ENCODE measurements around the gene SH2B3. TPM values are rescaled to one million over a fixed set of nuclear protein-coding genes. Genes with fewer than 3 reads are reported as not detected.

Gene SH2B3
- total and polyA plus RNA-seq, 4 donors, result 9.6 to 46.0 (median 17.9) TPM

DNA sequence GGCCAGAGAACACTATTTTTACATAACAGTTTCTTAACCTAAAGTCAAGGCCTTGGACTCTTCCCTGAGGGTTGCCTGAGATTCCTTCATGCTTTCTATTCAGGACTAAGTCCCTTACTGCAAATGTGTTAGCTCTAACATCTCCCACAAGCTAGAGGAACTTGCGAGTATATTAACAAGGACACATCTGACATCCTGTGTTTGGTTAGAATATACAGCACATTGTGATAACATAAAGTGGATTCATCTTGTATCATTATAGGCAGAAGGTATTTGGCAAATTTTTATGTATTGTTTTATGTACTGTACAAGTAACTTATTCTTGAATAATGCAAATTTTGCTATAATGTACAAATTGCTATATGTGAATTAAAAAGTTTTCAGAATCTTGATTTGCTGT, 45.5 kb downstream of the SH2B3 start:
- no peak overlapping the region for H3K27ac ChIP-seq (ENCODE audit: low read depth in 1 of 2, low read length in 1 of 2)
- no peak overlapping the region for H3K9ac ChIP-seq (ENCODE audit: insufficient read depth in 1 of 2, low read length in 2 of 2)
- H3K4me1 ChIP-seq (ENCODE audit: control insufficient read depth in 5 of 5, insufficient read depth in 5 of 5, low read length in 5 of 5), result peaks cover 0 to 16% (median 6%) of the 10 kb centered on the region in 5 donors
- no peaks in the 10 kb centered on the region for H3K27me3 ChIP-seq (ENCODE audit: control insufficient read depth in 3 of 3, insufficient read depth in 3 of 3, low read length in 2 of 3)
- TF ChIP-seq, protein P1, sequence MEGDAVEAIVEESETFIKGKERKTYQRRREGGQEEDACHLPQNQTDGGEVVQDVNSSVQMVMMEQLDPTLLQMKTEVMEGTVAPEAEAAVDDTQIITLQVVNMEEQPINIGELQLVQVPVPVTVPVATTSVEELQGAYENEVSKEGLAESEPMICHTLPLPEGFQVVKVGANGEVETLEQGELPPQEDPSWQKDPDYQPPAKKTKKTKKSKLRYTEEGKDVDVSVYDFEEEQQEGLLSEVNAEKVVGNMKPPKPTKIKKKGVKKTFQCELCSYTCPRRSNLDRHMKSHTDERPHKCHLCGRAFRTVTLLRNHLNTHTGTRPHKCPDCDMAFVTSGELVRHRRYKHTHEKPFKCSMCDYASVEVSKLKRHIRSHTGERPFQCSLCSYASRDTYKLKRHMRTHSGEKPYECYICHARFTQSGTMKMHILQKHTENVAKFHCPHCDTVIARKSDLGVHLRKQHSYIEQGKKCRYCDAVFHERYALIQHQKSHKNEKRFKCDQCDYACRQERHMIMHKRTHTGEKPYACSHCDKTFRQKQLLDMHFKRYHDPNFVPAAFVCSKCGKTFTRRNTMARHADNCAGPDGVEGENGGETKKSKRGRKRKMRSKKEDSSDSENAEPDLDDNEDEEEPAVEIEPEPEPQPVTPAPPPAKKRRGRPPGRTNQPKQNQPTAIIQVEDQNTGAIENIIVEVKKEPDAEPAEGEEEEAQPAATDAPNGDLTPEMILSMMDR (IDR thresholded peaks at IDR 0.05; ENCODE audit: control extremely low read depth, extremely low read depth), result no peak
- 54 to 56% methylated on average over 1 of the region's 1 CpG for WGBS, 2 donors
- ATAC-seq (ENCODE audit: insufficient read depth, low FRiP score) (no peak), DNase-seq (no peak)
- H3K4me3 ChIP-seq, result no peak overlapping the region
- no peaks in the 10 kb centered on the region for H3K9me3 ChIP-seq (ENCODE audit: control insufficient read depth in 4 of 4, insufficient read depth in 3 of 4, low read length in 3 of 4)
- peaks cover 30 to 67% (median 54%) of the 10 kb centered on the region in 4 donors for H3K36me3 ChIP-seq (ENCODE audit: control insufficient read depth in 4 of 4, insufficient read depth in 4 of 4, low read length in 4 of 4)

DNA sequence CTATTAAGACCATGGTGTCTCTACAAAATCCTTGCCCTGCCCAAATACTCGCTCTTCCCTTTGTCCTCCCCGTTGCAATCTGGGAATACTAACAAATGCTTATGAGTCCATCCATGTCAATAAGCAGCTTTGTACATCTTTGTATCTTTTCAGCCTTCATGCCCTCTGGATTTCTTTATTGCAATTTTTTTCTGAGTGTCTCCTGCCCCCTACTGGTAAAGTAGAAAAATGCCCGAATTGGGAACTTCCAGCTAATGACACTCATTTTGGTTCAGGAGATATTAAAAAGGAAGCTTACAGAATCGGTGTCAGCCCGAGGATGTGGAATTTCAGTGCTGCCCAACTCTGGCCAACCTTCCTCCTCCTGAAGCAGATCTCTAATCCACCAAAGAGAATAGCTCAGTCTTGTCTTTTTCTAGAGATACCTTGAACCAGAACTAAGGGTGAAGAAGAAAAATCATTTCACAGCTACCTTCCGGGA, 46.0 kb downstream of the SH2B3 start:
- Histone ChIP-seq H3K27ac (ENCODE audit: low read depth in 1 of 2, low read length in 1 of 2) (no peak overlapping the region), H3K9me3 (ENCODE audit: control insufficient read depth in 4 of 4, insufficient read depth in 3 of 4, low read length in 3 of 4) (no peaks in the 10 kb centered on the region), H3K27me3 (ENCODE audit: control insufficient read depth in 3 of 3, insufficient read depth in 3 of 3, low read length in 2 of 3) (no peaks in the 10 kb centered on the region), H3K4me1 (ENCODE audit: control insufficient read depth in 5 of 5, insufficient read depth in 5 of 5, low read length in 5 of 5) (peaks cover 0 to 13% (median 1%) of the 10 kb centered on the region in 5 donors), H3K4me3 (no peak overlapping the region), H3K9ac (ENCODE audit: insufficient read depth in 1 of 2, low read length in 2 of 2) (no peak overlapping the region), H3K36me3 (ENCODE audit: control insufficient read depth in 4 of 4, insufficient read depth in 4 of 4, low read length in 4 of 4) (peaks cover 30 to 64% (median 52%) of the 10 kb centered on the region in 4 donors)
- WGBS, 2 donors, result 30 to 33% methylated on average over 6 of the region's 6 CpGs
- TF ChIP-seq, protein P1 (IDR thresholded peaks at IDR 0.05; ENCODE audit: control extremely low read depth, extremely low read depth), result peak; percentile 78
- ATAC-seq (ENCODE audit: insufficient read depth, low FRiP score) (peak; percentile 31), DNase-seq (peak in 2 of 3 donors; percentile 60 to 73)

DNA sequence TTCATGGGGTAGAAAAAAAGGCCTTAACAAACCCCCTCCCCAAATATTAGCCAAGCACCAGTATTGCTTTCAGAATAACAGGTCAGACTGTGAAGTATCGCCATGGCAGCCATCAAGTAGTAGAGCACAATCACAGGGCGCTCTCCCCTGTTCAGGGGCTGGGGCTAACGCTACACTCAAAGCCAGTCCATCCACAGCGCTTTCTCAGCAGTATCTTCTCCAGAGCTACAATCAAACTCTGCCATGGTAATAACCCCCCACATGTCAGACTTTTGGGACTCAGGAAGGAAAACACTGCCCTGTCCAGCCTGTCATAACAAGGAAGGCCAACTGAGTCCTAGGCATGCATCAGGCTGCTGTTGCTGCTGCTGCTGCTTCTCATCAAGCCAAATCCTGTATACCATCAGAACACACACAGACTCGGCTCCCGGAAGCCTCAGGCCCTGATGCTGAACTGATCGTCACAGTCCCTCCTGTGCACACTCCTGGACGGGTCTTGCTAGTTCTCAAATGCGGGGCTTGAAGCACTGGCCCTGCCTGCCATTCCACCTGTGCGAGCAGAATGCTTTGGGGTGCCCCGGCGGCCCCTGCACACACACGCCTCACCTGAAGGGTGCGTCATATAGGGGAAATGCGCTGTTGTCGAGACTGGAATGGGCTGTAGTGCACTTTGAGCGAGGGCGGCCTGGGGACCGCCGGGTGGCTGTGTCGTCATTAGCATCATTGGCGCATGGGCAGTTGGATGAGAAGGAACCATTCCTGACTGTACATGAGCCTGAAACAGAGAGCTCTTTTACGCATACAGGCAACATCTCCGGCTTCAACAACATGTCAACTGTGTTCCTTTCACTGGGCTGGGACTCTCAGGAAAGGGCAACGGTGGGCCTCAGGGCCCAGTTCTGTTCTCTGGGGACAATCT, 47.6 kb downstream of the SH2B3 start:
- WGBS, 2 donors, result 93 to 94% methylated on average over 25 of the region's 25 CpGs
- Histone ChIP-seq H3K27me3 (ENCODE audit: control insufficient read depth in 3 of 3, insufficient read depth in 3 of 3, low read length in 2 of 3) (no peaks in the 10 kb centered on the region), H3K4me1 (ENCODE audit: control insufficient read depth in 5 of 5, insufficient read depth in 5 of 5, low read length in 5 of 5) (peaks cover 0 to 7% (median 0%) of the 10 kb centered on the region in 5 donors), H3K27ac (ENCODE audit: low read depth in 1 of 2, low read length in 1 of 2) (no peak overlapping the region), H3K9ac (ENCODE audit: insufficient read depth in 1 of 2, low read length in 2 of 2) (no peak overlapping the region), H3K4me3 (no peak overlapping the region), H3K36me3 (ENCODE audit: control insufficient read depth in 4 of 4, insufficient read depth in 4 of 4, low read length in 4 of 4) (peaks cover 19 to 52% (median 47%) of the 10 kb centered on the region in 4 donors), H3K9me3 (ENCODE audit: control insufficient read depth in 4 of 4, insufficient read depth in 3 of 4, low read length in 3 of 4) (no peaks in the 10 kb centered on the region)
- DNase-seq (no peak), ATAC-seq (ENCODE audit: insufficient read depth, low FRiP score) (no peak)
- TF ChIP-seq, protein P1 (IDR thresholded peaks at IDR 0.05; ENCODE audit: control extremely low read depth, extremely low read depth), result no peak
